Cardiac fibroblast (primary cell): Measurements from ENCODE around the gene KHDRBS2.

Experiments
- DNase-seq, 2 donors: peaks; one replicate each; pipeline versions ENCODE4 v3.0.0 to v3.0.0-alpha.2; 2010; ENCODE audit warnings: low read depth in 2 of 2
- H3K4me3 ChIP-seq, 2 donors: replicated peaks in 1 of 2; 1 replicate in 1 of 2; 2 replicates in 1 of 2; pipeline ENCODE4 v1.5.1; 2011; ENCODE audit warnings: low read depth in 2 of 2, low read length in 2 of 2, mild to moderate bottlenecking in 2 of 2, moderate library complexity in 1 of 2
- TF ChIP-seq, protein P1 (sequence below): IDR thresholded peaks from one replicate; pipeline ENCODE4 v1.5.1; 2011; ENCODE audit warnings: low read depth, mild to moderate bottlenecking, low read length, inconsistent platforms

KHDRBS2 gene

DNA sequence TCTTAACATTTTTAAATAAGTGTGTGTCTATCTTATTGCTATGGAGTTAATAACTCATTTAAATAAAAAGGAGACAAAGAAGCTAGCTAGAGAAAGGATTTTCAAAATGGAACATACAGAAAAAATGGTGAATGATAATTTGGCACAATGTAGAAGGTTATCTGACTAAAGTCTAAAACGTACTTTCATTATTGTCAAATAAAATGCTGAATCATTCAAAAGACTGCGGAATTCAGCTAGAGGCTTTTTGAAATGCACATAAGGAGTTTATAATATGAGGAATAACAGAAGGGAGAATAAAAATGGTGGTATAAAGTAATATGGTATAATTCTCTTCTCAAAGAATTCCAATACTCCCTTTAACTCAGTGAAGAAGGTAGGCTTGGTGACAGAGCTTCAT is 597.9 kb downstream of the KHDRBS2 start:
- DNase-seq: no peak
- TF ChIP-seq, protein P1, sequence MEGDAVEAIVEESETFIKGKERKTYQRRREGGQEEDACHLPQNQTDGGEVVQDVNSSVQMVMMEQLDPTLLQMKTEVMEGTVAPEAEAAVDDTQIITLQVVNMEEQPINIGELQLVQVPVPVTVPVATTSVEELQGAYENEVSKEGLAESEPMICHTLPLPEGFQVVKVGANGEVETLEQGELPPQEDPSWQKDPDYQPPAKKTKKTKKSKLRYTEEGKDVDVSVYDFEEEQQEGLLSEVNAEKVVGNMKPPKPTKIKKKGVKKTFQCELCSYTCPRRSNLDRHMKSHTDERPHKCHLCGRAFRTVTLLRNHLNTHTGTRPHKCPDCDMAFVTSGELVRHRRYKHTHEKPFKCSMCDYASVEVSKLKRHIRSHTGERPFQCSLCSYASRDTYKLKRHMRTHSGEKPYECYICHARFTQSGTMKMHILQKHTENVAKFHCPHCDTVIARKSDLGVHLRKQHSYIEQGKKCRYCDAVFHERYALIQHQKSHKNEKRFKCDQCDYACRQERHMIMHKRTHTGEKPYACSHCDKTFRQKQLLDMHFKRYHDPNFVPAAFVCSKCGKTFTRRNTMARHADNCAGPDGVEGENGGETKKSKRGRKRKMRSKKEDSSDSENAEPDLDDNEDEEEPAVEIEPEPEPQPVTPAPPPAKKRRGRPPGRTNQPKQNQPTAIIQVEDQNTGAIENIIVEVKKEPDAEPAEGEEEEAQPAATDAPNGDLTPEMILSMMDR: no peak
- no peak overlapping the region for H3K4me3 ChIP-seq

DNA sequence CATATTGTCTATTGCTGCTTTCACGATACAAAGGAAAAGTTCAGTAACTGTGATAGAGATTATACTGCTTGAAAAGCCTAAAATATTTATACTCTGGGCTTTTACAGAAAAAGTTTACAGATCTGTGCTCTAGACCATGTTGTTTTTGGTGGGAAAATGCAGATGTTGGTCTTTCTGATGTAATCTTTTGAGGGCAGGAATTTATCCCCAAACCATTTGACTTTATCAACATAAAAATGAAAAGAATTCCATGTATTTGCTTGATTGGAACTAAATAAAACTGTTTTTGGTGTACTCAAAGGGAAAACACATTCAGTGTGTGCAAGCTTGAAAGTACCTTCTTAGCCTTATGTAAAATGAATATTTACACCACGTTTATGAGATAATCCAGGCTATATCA is 603.5 kb downstream of the KHDRBS2 start:
- TF ChIP-seq, protein P1: no peak

DNA sequence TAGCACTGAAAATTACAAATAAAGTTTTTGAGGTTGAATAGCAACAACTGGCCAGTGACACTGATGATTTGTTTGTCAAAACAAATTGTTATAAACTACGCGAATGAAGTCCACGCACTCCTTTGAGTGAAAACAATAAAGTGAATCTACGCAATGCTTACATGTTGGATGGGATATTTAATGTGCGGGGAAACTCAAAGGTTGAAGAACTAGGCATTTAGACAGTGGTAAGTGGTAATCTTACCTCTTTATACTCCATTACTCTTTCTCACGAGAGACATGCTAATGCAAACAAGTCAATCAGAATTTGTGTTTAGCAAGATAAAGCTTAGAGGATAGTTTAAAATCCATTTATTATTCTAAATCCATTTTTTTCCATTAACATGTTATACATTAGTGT is 606.4 kb downstream of the KHDRBS2 start:
- no peak overlapping the region for H3K4me3 ChIP-seq
- no peak for DNase-seq
- TF ChIP-seq, protein P1: no peak

More for the DNA sequence above, 603.5 kb downstream of the KHDRBS2 start:
- no peak overlapping the region for H3K4me3 ChIP-seq
- DNase-seq: no peak

DNA sequence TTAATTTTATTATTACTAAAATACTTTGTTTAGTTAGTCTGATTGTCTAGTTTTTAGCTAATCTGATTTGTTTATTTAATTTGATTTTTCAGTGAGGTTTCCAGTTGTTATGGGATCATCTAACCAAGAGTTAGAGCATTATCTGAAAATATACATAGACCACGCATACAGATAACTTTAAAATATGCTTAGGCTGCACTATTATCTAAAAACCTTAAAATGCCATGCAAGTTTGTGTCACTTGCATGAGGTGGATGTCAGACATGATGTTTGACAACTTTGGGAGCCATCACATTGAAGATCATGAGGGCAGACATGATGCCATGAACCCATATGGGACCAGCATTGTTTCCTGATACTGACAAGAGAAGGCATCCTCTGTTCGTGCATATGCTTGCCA is 610.3 kb downstream of the KHDRBS2 start:
- TF ChIP-seq, protein P1: no peak
- H3K4me3 ChIP-seq: no peak overlapping the region
- no peak for DNase-seq

DNA sequence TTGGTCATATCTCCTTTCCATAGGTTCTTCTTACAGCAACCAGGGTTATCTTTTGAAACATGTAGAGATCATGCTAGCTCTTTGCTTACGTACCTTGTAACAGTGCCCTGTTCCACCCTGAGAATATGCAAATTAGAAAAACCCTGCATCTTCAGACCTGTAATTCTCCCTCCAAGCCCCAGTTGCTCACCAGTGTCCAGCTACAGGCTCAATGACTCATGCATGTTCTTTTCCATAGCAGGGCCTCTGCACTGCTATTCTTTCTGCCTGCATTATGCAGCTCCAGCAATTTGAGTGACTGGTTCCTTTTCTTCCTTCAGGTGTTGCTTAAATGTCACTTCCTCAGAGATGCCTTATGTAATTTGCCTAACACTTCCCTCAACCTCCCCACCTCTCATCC is 636.2 kb downstream of the KHDRBS2 start:
- DNase-seq: no peak
- TF ChIP-seq, protein P1: no peak
- H3K4me3 ChIP-seq: no peak overlapping the region

DNA sequence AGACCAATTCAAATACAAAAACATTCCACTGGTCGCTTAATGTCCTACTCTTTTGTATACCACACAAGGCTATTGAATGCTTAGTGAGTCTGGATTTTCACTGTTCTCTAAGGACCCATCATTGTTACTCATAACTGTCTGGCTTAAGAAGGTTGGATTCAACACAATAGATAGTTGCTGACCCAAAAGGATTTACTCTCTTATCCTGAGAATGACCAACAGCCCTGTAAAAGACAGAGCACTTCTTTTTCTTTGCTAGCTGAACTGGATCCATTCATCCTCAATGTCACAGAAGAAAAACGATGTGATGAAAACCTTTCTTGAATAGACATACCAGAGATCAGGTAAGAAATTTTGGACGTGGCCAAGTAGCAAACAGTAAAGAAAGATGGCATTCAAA is 645.6 kb downstream of the KHDRBS2 start:
- TF ChIP-seq, protein P1: no peak
- no peak overlapping the region for H3K4me3 ChIP-seq
- no peak for DNase-seq
